ENCODE data around the gene MAP7.

GRCh38 chr6:136466777-136467176, 83.4 kb downstream of the MAP7 start:
- TF ChIP-seq CTCF (IDR thresholded peaks at IDR 0.05) (no peak), POLR2A (IDR thresholded peaks at IDR 0.05) (no peak)
